ENCODE data around the gene CYTH4.
"Not testable (repeated sequence)": the region's sequence is repeated elsewhere in the genome, so short reads cannot be mapped to it uniquely, and the experiment has no call there.

The CYTH4 gene

GRCh38 chr22:37251836-37252235, 30.5 kb upstream of the CYTH4 start:
- not testable (repeated sequence) for DNase-seq

- DNase-seq: peak; percentile 9
Observed at GRCh38 chr22:37253126-37253660, 29.1 kb upstream of the CYTH4 start.

- DNase-seq: no peak
Observed at GRCh38 chr22:37254209-37254866, 28.0 kb upstream of the CYTH4 start.

- DNase-seq: no peak
Observed at GRCh38 chr22:37254867-37255233, 27.5 kb upstream of the CYTH4 start.

GRCh38 chr22:37255558-37256006, 26.7 kb upstream of the CYTH4 start:
- DNase-seq: no peak

GRCh38 chr22:37256075-37256726, 26.1 kb upstream of the CYTH4 start:
- no peak for DNase-seq

- no peak for DNase-seq
Observed at GRCh38 chr22:37258005-37258752, 24.1 kb upstream of the CYTH4 start.

- DNase-seq: no peak
Observed at GRCh38 chr22:37258753-37259401, 23.4 kb upstream of the CYTH4 start.

GRCh38 chr22:37259540-37260029, 22.7 kb upstream of the CYTH4 start:
- DNase-seq: no peak

- DNase-seq: peak; percentile 38
Observed at GRCh38 chr22:37260155-37260795, 22.0 kb upstream of the CYTH4 start.

- DNase-seq: peak; percentile 65
Observed at GRCh38 chr22:37260901-37261336, 21.4 kb upstream of the CYTH4 start.

GRCh38 chr22:37262346-37262745, 20.0 kb upstream of the CYTH4 start:
- DNase-seq: no peak

GRCh38 chr22:37263966-37264887, 18.1 kb upstream of the CYTH4 start:
- peak; percentile 32 for DNase-seq

GRCh38 chr22:37266581-37267134, 15.7 kb upstream of the CYTH4 start:
- DNase-seq: no peak

GRCh38 chr22:37267135-37267587, 15.1 kb upstream of the CYTH4 start:
- DNase-seq: no peak

- DNase-seq: no peak
Observed at GRCh38 chr22:37267661-37268413, 14.5 kb upstream of the CYTH4 start.

- DNase-seq: no peak
Observed at GRCh38 chr22:37269936-37270678, 12.2 kb upstream of the CYTH4 start.

- no peak for DNase-seq
Observed at GRCh38 chr22:37270928-37271650, 11.2 kb upstream of the CYTH4 start.

All from NCI-H2171 treated with DMSO at 0.1 percent for 48 hours (cell line).